Osteoblast (primary cell): ENCODE data around the gene STXBP2. TPM values are rescaled to one million over a fixed set of nuclear protein-coding genes. Genes with fewer than 3 reads are reported as not detected.

Experiments
- DNase-seq: peaks from one replicate; pipeline ENCODE4 v3.0.0; 2011; ENCODE audit warnings: low spot score, mixed read lengths; ENCODE audit not compliant: insufficient read length; ENCODE audit errors: missing footprints
- H2AFZ ChIP-seq: 2 replicates; pipeline ENCODE4 v1.6.0; 2011; ENCODE audit warnings: mild to moderate bottlenecking, low read length
- H3K27ac ChIP-seq: 2 replicates; pipeline ENCODE4 v1.5.1; 2011; ENCODE audit warnings: mild to moderate bottlenecking, low read depth, low read length, moderate library complexity
- H3K27me3 ChIP-seq: 2 replicates; pipeline ENCODE4 v1.6.0; 2012; ENCODE audit warnings: mild to moderate bottlenecking, control low read depth, inconsistent platforms, low read length, moderate library complexity; ENCODE audit not compliant: insufficient read depth
- H3K36me3 ChIP-seq: 2 replicates; pipeline ENCODE4 v1.5.1; 2011; ENCODE audit warnings: mild to moderate bottlenecking, low read length, control low read depth, moderate library complexity; ENCODE audit not compliant: insufficient read depth
- H3K4me1 ChIP-seq: 2 replicates; pipeline ENCODE4 v1.5.1; 2011; ENCODE audit warnings: mild to moderate bottlenecking, low read length, control low read depth, moderate library complexity; ENCODE audit not compliant: insufficient read depth
- H3K4me2 ChIP-seq: 2 replicates; pipeline ENCODE4 v1.6.0; 2011; ENCODE audit warnings: mild to moderate bottlenecking, low read length; ENCODE audit not compliant: insufficient read depth
- H3K4me3 ChIP-seq: fragments of 200-600 bp; sonication (generic); 3 replicates; pipeline ENCODE4 v1.5.1; 2012; ENCODE audit warnings: mild to moderate bottlenecking, low read length, inconsistent platforms; ENCODE audit not compliant: insufficient read depth
- H3K79me2 ChIP-seq: 2 replicates; pipeline ENCODE4 v1.6.0; 2012; ENCODE audit warnings: mild to moderate bottlenecking, low read length, control low read depth, inconsistent platforms; ENCODE audit not compliant: insufficient read depth
- H3K9me3 ChIP-seq: 2 replicates; pipeline ENCODE4 v1.5.1; 2011; ENCODE audit warnings: low read depth, low read length, control low read depth
- H4K20me1 ChIP-seq: 2 replicates; pipeline ENCODE4 v1.6.0; 2012; ENCODE audit warnings: mild to moderate bottlenecking, low read length, control low read depth; ENCODE audit not compliant: insufficient read depth
- total RNA-seq: library from RNA; depleted of rRNA; stranded (reverse); fragments of >200 nt; gene quantifications from 2 replicates; pipeline ENCODE4 v1.2.3, GENCODE V29; 2012
- TF ChIP-seq, protein P1 (sequence below): IDR thresholded peaks from 2 replicates; pipeline ENCODE4 v1.5.1; 2011; ENCODE audit warnings: mild to moderate bottlenecking, low read depth, low read length, moderate library complexity; ENCODE audit errors: extremely low read depth

Gene STXBP2
- total RNA-seq, 1 donor: 3.3 TPM

DNA sequence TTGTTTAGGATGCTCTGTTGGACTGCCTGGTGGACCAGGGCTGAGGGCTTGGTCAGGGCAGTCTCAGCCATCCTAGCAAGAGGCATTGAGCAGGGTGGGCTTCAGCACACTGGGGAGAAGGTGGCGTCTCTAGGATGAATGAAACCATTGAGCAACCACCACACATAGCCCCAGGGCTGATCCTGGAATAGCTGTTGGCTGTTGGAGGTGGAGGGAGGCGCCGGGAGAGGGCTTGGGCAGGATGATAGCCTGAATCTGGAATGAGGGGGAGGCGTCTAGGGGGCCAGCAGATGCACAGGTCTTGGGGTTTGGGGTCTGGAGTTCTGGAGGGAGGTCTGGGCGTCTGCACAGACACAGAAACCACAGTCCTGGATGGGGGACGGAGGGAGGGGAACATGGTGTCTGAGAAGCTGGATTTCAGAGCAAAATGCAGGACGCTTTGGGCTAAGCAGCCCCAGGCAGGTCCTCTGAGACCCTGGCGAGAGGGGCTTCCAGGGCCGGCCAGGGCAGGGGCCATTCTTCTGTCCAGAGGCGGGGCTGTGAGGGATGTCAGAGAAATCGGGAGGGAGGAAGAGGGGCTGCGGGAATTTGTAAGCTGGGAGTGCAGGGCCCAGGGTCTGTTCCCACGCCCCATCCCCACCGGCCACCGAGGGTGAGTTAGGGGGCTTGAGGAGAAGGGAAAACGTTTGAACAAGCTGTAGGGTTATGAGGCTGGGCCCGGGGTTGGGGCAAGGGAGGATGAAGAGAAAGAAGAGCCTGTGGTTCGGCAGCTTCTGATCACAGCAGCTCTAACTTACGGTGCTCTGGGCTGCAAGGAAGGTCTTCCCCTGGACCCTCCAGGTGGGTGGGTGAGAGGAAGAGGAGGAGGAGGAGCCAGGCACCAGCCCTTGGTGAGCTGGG, 48.9 kb downstream of the STXBP2 start:
- H4K20me1 ChIP-seq: peaks cover 20% of the 10 kb centered on the region
- H3K27me3 ChIP-seq: no peaks in the 10 kb centered on the region
- H3K9me3 ChIP-seq: no peaks in the 10 kb centered on the region
- TF ChIP-seq, protein P1, sequence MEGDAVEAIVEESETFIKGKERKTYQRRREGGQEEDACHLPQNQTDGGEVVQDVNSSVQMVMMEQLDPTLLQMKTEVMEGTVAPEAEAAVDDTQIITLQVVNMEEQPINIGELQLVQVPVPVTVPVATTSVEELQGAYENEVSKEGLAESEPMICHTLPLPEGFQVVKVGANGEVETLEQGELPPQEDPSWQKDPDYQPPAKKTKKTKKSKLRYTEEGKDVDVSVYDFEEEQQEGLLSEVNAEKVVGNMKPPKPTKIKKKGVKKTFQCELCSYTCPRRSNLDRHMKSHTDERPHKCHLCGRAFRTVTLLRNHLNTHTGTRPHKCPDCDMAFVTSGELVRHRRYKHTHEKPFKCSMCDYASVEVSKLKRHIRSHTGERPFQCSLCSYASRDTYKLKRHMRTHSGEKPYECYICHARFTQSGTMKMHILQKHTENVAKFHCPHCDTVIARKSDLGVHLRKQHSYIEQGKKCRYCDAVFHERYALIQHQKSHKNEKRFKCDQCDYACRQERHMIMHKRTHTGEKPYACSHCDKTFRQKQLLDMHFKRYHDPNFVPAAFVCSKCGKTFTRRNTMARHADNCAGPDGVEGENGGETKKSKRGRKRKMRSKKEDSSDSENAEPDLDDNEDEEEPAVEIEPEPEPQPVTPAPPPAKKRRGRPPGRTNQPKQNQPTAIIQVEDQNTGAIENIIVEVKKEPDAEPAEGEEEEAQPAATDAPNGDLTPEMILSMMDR: no peak
- peaks cover 9% of the 10 kb centered on the region for H3K4me1 ChIP-seq
- no peak overlapping the region for H2AFZ ChIP-seq
- peak; percentile 69 for DNase-seq
- H3K27ac ChIP-seq: no peak overlapping the region
- H3K4me2 ChIP-seq: no peak overlapping the region
- no peak overlapping the region for H3K4me3 ChIP-seq
- H3K36me3 ChIP-seq: peaks cover 12% of the 10 kb centered on the region
- peaks cover 18% of the 10 kb centered on the region for H3K79me2 ChIP-seq

DNA sequence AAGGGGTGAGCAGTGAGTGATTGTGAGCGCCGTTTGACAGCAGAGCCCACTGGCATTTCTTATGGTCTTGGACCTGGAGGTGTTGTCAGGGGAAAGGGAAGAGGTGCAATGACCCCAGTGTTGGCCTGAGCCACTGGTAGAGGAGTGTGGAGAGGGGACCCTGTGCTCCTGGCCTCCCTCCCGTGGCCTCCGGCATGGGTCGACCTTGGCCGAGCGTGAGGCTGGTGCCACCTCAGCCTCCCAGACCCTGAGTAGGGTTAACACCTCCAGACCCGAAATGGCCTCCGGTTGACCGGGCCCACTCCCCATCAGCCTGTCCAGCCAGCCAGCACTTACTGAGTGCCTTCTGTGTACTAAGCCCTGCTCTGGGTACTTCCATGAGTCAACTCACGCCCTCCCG, 50.3 kb downstream of the STXBP2 start:
- Histone ChIP-seq H3K9me3 (no peaks in the 10 kb centered on the region), H3K27ac (no peak overlapping the region), H3K4me1 (no peaks in the 10 kb centered on the region), H2AFZ (no peak overlapping the region), H3K79me2 (peaks cover 4% of the 10 kb centered on the region), H4K20me1 (peaks cover 14% of the 10 kb centered on the region), H3K36me3 (peaks cover 12% of the 10 kb centered on the region), H3K4me2 (no peak overlapping the region), H3K4me3 (no peak overlapping the region), H3K27me3 (no peaks in the 10 kb centered on the region)
- DNase-seq: peak; percentile 84
- TF ChIP-seq, protein P1: no peak

DNA sequence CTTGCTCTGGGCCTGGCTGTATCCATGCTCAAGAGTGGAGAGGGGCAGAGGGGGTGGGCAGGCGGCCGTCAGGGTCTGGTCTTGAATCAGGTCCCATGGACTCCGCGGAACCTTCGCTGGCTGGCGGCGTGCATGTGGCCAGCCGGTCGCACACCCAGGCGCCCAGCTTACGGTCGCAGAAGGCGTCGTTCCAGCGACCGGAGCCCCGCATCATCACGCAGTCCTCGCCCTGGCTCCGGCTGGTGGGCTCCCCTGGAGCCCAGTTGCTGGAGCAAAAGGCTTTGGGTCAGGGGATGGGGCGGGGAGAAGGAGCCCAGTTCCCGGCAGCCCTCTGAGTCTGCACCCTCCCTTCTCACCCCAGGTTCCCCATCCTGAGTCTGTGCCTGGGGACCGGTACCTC, 52.3 kb downstream of the STXBP2 start:
- Histone ChIP-seq H2AFZ (no peak overlapping the region), H3K27ac (no peak overlapping the region), H3K4me2 (no peak overlapping the region), H3K36me3 (no peaks in the 10 kb centered on the region), H3K4me3 (no peak overlapping the region), H3K79me2 (no peaks in the 10 kb centered on the region), H4K20me1 (peaks cover 2% of the 10 kb centered on the region), H3K4me1 (no peaks in the 10 kb centered on the region), H3K9me3 (no peaks in the 10 kb centered on the region), H3K27me3 (no peaks in the 10 kb centered on the region)
- TF ChIP-seq, protein P1: no peak
- DNase-seq: peak; percentile 62

DNA sequence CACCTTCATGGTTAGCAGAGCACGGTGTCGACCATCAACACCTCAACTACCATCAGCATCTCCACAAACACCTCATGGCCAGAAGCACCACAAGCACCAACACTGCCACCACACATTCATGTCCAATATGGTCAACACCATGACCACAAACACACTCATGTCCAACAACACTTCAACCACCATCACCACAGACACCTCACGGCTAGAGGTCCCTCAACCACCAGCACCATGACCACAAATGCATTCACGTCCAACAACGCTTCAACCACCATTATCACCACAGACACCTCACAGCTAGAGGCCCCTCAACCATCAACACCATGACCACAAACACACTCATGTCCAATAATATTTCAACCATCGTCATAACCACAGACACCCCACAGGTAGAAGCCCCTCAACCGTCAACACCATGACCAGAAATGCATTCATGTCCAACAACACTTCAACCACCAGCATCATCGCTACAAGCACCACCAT, 53.9 kb downstream of the STXBP2 start:
- H3K9me3 ChIP-seq: no peaks in the 10 kb centered on the region
- no peak overlapping the region for H3K4me3 ChIP-seq
- no peak overlapping the region for H3K4me2 ChIP-seq
- no peak overlapping the region for H3K27ac ChIP-seq
- H2AFZ ChIP-seq: no peak overlapping the region
- H3K4me1 ChIP-seq: no peaks in the 10 kb centered on the region
- H3K79me2 ChIP-seq: no peaks in the 10 kb centered on the region
- no peaks in the 10 kb centered on the region for H3K36me3 ChIP-seq
- peak; percentile 44 for DNase-seq
- TF ChIP-seq, protein P1: no peak
- H3K27me3 ChIP-seq: no peaks in the 10 kb centered on the region
- H4K20me1 ChIP-seq: no peaks in the 10 kb centered on the region
